Activated T-cell treated with anti-CD3 and anti-CD28 coated beads, Interleukin-2, amount 50 U/mL, for 4 hours (primary cell): ENCODE data around the gene LEP. TPM values are rescaled to one million over a fixed set of nuclear protein-coding genes. Genes with fewer than 3 reads are reported as not detected.
"Not testable (repeated sequence)": the region's sequence is repeated elsewhere in the genome, so short reads cannot be mapped to it uniquely, and the experiment has no call there.

Experiments
- ATAC-seq, 2 donors: fragments of 200-7000 bp; cut with Tn5 transposase; one replicate each; pipeline ENCODE4 v1.10.0; 2021
- DNase-seq: peaks from one replicate; pipeline ENCODE4 v3.0.0-alpha.2; 2020
- H3K27me3 Mint-ChIP-seq: one replicate; pipeline ENCODE4 v1.8.0; 2021; ENCODE audit warnings: low read depth, mixed read lengths
- H3K36me3 Mint-ChIP-seq: one replicate; pipeline ENCODE4 v1.8.0; 2022; ENCODE audit warnings: mixed read lengths; ENCODE audit not compliant: insufficient read depth
- H3K4me1 Mint-ChIP-seq: one replicate; pipeline ENCODE4 v1.8.0; 2021; ENCODE audit warnings: low read depth, mixed read lengths
- H3K4me3 Mint-ChIP-seq: one replicate; pipeline ENCODE4 v1.8.0; 2021; ENCODE audit warnings: mild to moderate bottlenecking, moderate library complexity, mixed read lengths
- H3K9me3 Mint-ChIP-seq: one replicate; pipeline ENCODE4 v1.8.0; 2021; ENCODE audit warnings: mixed read lengths
- total RNA-seq, 3 donors: library from RNA; stranded (reverse); gene quantifications; one replicate each; pipeline ENCODE4 v1.2.1, GENCODE V29; 2021

Gene LEP
- total RNA-seq, 3 donors from 2014 or later = not detected

DNA sequence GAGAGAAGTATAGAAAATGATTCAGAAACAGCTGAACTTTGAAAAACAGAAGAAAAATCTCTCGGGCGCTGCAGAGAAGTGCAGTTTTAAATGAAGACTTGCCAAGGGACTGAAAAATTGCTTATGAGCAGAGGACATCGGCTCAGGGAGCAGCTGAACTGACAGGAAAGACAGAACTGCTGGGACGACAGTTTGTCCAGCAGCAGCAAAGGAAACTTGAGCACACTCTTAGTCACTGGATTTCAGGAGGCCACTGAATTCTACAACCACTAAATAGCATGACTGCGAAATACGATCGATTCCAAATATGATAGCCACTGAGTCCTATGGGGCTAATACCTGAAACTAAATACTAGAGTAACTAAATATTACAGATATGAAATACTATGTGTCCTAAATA is 43.0 kb downstream of the LEP start:
- Mint-ChIP-seq H3K27me3 (no peaks in the 10 kb centered on the region), H3K9me3 (peaks cover 12% of the 10 kb centered on the region), H3K36me3 (peaks cover 19% of the 10 kb centered on the region), H3K4me3 (no peak overlapping the region), H3K4me1 (no peaks in the 10 kb centered on the region)
- no peak for DNase-seq
- no peak for ATAC-seq

DNA sequence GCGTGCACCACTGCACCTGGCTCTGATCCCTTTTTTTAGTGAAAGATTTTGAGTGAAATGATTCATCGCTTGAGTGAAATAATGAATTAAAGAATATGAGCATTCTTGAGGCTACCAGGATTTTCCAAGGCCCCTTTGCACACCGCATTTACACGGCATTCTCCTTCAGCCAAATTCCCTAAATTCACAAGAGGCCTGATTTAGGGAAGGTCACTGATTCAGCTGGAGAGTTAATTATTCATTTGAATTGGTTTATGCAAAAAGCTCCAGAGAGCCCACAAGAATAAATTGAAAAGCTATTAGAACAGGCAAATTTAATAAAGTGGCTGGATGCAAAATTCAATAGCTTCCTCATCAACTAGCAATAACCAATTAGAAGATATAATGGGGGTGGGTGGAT is 46.5 kb downstream of the LEP start:
- Mint-ChIP-seq H3K4me3 (no peak overlapping the region), H3K27me3 (no peaks in the 10 kb centered on the region), H3K4me1 (no peaks in the 10 kb centered on the region), H3K36me3 (peaks cover 25% of the 10 kb centered on the region), H3K9me3 (no peaks in the 10 kb centered on the region)
- ATAC-seq (no peak), DNase-seq (no peak)

DNA sequence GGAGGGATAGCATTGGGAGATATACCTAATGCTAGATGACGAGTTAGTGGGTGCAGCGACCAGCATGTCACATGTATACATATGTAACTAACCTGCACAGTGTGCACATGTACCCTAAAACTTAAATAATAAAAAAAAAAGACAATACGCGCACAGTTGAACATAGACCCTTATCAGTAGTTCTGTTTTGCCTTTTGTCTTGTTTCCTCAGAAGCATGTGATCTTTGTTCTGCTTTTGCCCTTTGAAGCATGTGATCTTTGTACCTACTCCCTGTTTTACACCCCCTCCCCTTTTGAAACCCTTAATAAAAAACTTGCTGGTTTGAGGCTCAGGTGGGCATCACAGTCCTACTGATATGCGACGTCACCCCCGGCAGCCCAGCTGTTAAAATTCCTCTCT is 56.9 kb downstream of the LEP start:
- not testable (repeated sequence) for DNase-seq, ATAC-seq, H3K9me3 Mint-ChIP-seq, H3K27me3 Mint-ChIP-seq, H3K4me3 Mint-ChIP-seq, H3K4me1 Mint-ChIP-seq
- H3K36me3 Mint-ChIP-seq = peaks cover 16% of the 10 kb centered on the region

DNA sequence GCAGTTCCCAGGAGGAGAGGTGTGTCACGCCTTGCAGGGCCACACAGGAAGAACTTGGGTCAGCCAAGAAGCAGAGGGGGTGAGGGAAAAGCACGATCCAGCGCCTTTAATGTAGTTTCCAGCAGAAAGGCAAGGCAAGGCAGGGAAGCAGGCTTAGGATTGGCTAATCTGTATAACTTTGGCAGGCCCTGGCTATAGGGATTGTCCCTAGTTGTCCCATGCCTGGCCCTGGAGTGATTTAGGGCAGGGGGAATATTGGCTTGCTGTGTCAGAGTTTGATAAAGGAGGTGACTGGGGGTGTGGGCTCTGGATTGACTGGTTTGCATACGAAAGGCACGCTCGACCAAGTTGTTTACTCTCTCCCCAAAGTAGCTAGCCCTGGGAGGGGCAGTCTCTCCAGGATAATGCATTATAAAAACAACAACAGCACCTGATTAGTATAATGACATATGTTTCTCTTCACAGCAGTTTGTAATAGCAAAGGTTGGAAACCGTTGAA is 58.1 kb downstream of the LEP start:
- Mint-ChIP-seq H3K27me3 (no peaks in the 10 kb centered on the region), H3K4me3 (no peak overlapping the region), H3K9me3 (no peaks in the 10 kb centered on the region), H3K36me3 (peaks cover 13% of the 10 kb centered on the region), H3K4me1 (no peaks in the 10 kb centered on the region)
- ATAC-seq (no peak), DNase-seq (no peak)

DNA sequence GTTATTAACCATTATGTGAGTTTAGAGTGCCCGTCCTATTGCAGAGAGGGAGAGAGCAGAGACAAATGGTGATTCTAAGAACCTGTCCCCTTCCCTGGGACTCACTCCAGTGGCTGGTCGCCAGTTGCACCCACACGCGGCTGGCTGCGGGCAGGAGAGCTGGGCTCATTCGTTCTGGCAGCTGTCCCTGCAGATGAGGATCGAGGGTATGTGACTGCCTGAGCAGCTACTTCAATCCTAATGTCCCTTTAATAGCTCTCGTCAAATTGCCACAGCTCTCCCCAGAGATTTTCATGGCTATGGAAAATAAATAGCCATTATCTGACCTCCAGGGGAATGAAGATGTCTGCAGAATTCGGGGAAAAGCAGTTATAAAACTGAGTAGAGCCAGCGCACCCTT is 61.1 kb downstream of the LEP start:
- Mint-ChIP-seq H3K4me1 (no peaks in the 10 kb centered on the region), H3K27me3 (no peaks in the 10 kb centered on the region), H3K4me3 (no peak overlapping the region), H3K9me3 (no peaks in the 10 kb centered on the region), H3K36me3 (peaks cover 35% of the 10 kb centered on the region)
- ATAC-seq (no peak), DNase-seq (no peak)

DNA sequence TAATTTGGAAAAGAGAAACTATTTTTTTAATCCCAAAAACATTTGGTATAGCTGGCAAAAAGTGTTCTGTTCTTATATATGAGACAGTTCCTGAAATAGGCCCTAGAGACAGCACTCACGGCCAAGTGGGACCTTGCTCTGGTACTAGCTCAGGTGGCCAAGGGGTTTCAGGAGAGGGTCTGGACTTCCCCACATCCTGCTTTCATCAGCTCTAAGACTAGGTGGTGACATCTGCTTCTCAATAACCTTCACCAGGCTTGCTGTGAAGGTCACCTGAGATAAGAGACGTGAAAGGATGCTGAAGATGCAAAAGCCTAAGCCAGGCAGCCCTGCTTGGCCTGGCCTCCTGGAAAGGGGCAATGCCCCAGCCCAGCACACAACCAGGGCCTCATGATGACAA is 62.1 kb downstream of the LEP start:
- ATAC-seq (no peak), DNase-seq (no peak)
- H3K4me1 Mint-ChIP-seq = no peaks in the 10 kb centered on the region
- no peaks in the 10 kb centered on the region for H3K9me3 Mint-ChIP-seq
- H3K4me3 Mint-ChIP-seq = no peak overlapping the region
- peaks cover 43% of the 10 kb centered on the region for H3K36me3 Mint-ChIP-seq
- no peaks in the 10 kb centered on the region for H3K27me3 Mint-ChIP-seq

DNA sequence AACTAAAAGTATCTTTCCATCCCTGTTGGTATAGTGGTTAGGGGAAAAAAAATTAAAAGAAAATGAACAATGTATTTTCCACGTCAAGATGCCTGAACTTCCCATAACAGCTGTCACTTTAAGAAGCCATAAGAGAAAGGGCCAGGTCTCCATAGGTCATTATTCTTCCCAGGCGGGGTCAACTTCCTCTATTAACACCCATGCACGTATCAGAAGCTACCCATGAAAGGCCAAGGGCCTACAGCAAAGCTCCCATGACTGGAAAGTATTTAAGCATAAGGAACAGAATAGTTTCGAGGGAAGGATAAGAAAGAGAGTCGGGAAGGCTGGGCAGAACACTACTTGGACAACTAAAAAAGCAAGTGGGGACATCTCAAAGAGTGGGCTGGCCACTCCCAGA is 62.6 kb downstream of the LEP start:
- H3K9me3 Mint-ChIP-seq = no peaks in the 10 kb centered on the region
- H3K36me3 Mint-ChIP-seq = peaks cover 46% of the 10 kb centered on the region
- DNase-seq (no peak), ATAC-seq (no peak)
- H3K4me1 Mint-ChIP-seq = no peaks in the 10 kb centered on the region
- no peaks in the 10 kb centered on the region for H3K27me3 Mint-ChIP-seq
- no peak overlapping the region for H3K4me3 Mint-ChIP-seq

DNA sequence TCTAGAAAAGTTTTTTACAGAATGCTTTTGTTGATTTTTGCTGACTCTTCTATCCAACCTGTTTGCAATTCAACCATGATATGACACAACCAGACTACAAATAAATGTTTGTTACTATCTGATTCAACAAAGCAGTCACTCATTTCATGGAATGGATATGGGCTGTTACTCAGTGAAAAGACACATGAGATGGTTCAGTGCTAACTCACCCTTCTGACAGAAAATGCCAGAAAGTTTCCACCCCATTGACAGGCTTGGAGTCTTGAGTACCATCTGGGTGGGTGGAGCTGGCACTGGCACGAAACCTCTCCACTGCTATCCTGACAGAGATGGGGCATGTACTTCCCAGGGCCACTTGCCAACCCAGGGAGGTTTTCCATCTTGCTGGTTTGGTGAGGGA is 63.1 kb downstream of the LEP start:
- DNase-seq (no peak), ATAC-seq (no peak)
- Mint-ChIP-seq H3K4me1 (no peaks in the 10 kb centered on the region), H3K4me3 (no peak overlapping the region), H3K27me3 (no peaks in the 10 kb centered on the region), H3K36me3 (peaks cover 49% of the 10 kb centered on the region), H3K9me3 (no peaks in the 10 kb centered on the region)

DNA sequence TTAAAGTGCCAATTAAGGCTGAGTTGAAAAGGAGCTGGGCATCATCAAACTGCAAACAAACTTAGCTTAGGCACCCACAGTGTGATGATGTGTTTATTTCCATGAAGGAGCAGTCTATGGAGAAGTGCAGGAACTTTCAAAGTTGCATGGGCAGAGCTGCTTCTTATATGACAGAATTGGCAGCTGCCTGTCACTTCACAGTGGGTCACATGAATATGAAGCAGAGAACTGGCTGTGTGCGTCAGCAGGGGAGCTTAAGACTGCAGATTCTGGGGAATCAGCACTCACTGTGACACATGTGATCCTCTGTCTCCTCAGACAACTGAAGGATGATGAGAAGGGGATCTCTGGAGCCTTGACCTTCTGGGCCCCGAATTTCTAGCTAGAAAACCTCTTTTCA is 66.0 kb downstream of the LEP start:
- no peak for ATAC-seq
- Mint-ChIP-seq H3K27me3 (no peaks in the 10 kb centered on the region), H3K36me3 (peaks cover 57% of the 10 kb centered on the region), H3K4me1 (no peaks in the 10 kb centered on the region), H3K4me3 (no peak overlapping the region), H3K9me3 (no peaks in the 10 kb centered on the region)
- no peak for DNase-seq

Other genes with a start within 250 kb of the LEP start
- 1 to 10 TPM; 1.2 to 4.2 (median 2.8) TPM for gene LRRC4, start 209.8 kb upstream of the LEP start, total RNA-seq
- gene RBM28, start 102.6 kb downstream of the LEP start, total RNA-seq = 100 to 1,000 TPM; 113 to 121 (median 120) TPM
- gene PRRT4, start 120.4 kb downstream of the LEP start, total RNA-seq = under 1 TPM; 0.42 to 0.66 (median 0.49) TPM
- 100 to 1,000 TPM in 2 of 3 donors, 10 to 100 TPM in 1; 88.4 to 110 (median 109) TPM for gene IMPDH1, start 168.7 kb downstream of the LEP start, total RNA-seq
- gene HILPDA, start 214.6 kb downstream of the LEP start, total RNA-seq = 10 to 100 TPM; 18.4 to 26.6 (median 23.7) TPM
- gene METTL2B, start 235.5 kb downstream of the LEP start, total RNA-seq = 10 to 100 TPM; 68.5 to 74.2 (median 73.7) TPM